ENCODE measurements around the gene SYNE1.
"Not testable (repeated sequence)": the region's sequence is repeated elsewhere in the genome, so short reads cannot be mapped to it uniquely, and the experiment has no call there.

The SYNE1 gene

GRCh38 chr6:152566103-152566875 is 70.9 kb downstream of the SYNE1 start:
- DNase-seq (ENCODE audit: low read depth, low spot score): no peak

GRCh38 chr6:152563177-152563576 is 74.0 kb downstream of the SYNE1 start:
- DNase-seq (ENCODE audit: low read depth, low spot score): no peak

DNA sequence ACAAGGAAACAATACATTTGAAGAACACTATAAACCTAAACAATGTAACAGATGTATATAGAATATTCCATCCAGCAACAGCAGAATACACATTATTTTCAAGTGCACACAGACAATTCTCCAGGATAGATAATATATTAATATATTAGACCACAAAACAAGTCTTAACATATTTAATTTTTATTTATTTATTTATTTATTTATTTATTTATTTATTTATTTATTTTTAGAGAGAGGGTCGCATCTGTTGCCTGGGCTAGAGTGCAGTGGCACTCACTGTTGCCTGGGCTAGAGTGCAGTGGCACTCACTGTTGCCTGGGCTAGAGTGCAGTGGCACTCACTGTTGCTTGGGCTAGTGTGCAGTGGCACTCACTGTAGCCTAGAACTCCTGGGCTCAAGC is 78.4 kb downstream of the SYNE1 start:
- DNase-seq (ENCODE audit: low read depth, low spot score): not testable (repeated sequence)

- DNase-seq (ENCODE audit: low read depth, low spot score): no peak
Observed at GRCh38 chr6:152557502-152557901, 79.7 kb downstream of the SYNE1 start.

DNA sequence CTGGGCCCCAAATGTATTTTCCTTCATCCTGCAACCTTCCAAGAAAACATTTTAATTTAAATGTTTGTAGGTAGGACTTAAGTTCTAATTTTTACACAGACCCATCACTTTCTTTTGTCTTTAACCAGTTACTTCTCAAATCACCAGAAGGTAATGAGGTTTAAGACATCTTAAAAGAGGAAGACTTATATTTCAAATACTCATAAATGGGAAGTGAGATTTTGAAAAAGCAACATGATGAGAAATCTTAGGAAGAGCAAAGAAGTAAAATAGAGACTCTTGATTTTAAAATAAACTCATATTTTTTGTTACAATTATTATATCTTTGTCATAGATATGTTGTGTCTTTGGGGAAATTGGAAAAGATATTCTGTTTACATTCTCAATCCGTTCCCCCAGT is 82.3 kb downstream of the SYNE1 start:
- DNase-seq (ENCODE audit: low read depth, low spot score): no peak

GRCh38 chr6:152552616-152553209 is 84.4 kb downstream of the SYNE1 start:
- peak; percentile 76 for DNase-seq (ENCODE audit: low read depth, low spot score)

GRCh38 chr6:152543519-152543918 is 93.6 kb downstream of the SYNE1 start:
- no peak for DNase-seq (ENCODE audit: low read depth, low spot score)

DNA sequence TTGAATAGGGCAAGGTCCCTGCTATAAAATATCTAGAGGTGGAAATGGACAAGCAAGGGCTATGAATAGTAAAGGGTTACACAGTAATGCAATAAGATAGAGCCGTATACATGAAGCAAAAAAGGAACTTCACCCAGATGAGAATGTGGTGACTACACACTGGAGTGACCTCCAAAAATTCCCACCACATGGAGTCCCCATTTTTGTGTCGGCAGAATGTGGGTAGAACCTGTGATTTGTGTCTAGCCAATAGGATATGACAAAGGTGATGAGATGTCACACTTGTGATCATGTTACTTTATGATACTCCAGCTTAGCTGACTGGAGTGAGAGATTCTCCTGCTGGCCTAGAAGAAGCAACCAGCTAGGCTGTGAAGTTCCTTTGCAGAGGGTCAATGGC is 96.8 kb downstream of the SYNE1 start:
- DNase-seq (ENCODE audit: low read depth, low spot score): no peak

GRCh38 chr6:152534541-152534940 is 102.6 kb downstream of the SYNE1 start:
- DNase-seq (ENCODE audit: low read depth, low spot score): no peak

DNA sequence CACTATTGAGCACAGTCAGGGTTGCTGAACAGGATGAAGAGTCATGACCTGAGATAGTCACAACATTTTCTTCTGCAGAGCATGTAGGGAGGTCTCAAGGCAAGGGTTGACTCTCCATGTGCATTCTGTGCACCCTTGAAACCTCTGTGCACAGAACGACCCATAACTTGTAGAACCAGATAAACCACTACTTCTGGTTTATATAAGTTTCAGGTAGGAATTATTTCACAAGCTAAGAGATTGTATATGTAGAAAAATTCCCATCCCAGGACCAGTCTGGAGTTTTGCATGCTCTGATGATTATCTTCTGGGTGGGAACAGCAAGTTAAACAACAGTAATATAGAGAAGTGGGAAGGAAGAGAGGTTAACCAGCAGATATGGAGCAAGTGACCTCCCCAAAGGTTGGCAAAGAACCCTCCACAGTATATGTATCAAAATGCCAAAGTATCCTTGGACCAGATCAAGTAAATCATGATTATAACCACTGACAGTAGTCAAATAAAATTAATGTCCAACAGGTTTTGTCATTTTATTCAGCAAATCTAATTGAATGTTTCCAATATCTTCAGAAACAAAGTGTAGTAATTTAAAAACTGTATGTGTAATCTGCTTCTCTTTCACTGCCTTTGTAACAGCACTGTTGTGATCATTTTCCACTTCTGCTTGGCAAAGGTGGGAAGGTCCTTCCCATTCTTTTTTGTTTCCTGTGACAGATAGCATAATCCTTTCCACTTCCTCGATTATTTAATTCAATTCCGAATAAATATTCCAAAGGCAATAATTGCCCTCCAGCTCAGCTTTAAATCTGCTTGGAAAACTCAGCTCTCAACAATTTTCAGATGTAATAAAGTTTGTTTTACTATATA is 104.4 kb downstream of the SYNE1 start:
- DNase-seq (ENCODE audit: low read depth, low spot score): no peak

DNA sequence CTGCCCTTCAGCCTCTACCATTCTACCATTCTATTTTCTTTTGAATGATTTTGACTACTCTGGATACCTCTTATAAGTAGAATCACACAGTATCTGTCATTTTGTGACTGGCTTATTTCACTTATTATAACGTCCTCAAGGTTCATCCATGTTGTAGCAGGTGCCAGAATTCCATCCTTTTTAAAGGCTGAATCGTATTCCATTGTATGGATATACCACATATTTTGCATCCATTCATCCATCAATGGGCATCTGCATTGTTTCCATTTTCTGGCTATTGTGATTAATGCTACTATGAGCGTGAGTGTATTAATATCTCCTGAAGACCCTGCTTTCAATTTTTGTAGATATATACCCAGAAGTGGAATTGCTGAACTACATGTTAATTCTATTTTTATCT is 105.5 kb downstream of the SYNE1 start:
- no peak for DNase-seq (ENCODE audit: low read depth, low spot score)

DNA sequence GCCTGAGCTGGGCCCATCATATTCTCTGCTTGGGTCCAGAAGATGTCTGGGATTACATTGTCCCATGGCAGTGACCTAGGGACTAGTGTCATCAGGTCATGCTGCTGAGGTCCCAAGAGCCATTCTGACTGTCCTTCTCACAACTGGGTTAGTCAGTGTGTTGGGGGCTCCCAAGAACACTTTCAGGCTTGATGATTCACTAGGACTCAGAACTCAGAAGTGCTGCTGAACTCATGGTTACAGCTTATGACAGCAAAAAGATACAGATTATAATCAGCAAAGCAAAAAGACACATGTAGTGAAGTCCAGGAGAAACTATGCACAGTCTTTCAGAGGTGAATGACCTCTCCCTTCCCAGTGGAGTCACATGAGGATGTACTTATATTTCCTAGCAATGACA is 107.8 kb downstream of the SYNE1 start:
- no peak for DNase-seq (ENCODE audit: low read depth, low spot score)

GRCh38 chr6:152514120-152514519 is 123.0 kb downstream of the SYNE1 start:
- DNase-seq (ENCODE audit: low read depth, low spot score): not testable (repeated sequence)

GRCh38 chr6:152509916-152510315 is 127.2 kb downstream of the SYNE1 start:
- DNase-seq (ENCODE audit: low read depth, low spot score): no peak

GRCh38 chr6:152508477-152508876 is 128.7 kb downstream of the SYNE1 start:
- DNase-seq (ENCODE audit: low read depth, low spot score): no peak

- DNase-seq (ENCODE audit: low read depth, low spot score): no peak
Observed at GRCh38 chr6:152503546-152503945, 133.6 kb downstream of the SYNE1 start.

DNA sequence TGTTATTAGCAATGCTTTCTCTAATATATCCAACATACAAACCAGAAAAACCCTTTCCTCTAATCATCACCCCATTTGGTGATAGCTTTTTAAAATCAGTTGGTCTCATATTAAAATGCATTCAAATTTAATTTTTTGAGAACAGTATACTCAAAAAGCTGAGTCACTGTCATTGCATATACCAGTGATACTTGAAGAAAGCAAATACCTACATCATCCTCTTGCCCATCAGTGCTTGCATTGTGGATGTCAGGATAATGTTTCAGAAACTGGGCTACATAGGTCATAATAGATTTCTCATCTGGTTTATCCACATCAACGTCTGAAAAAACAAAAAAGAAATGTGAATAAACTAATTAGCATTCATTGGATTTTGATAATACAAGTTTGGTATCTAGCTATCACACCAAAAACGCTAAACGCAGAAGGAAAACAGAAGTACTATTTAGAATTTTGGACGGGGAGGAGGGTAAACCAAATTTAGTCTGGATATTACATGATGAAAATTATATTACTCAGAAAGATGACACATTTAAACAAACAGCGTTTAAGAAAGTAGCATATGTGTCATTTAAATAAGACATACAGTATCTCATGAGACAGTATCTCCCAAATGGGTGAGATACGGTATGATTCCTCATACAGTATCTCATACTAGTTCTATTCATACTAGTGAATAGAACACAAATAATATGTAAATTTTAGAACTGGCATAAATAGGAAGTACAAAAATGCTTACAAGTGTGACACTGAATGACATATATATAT is 134.6 kb downstream of the SYNE1 start:
- no peak for DNase-seq (ENCODE audit: low read depth, low spot score)

DNA sequence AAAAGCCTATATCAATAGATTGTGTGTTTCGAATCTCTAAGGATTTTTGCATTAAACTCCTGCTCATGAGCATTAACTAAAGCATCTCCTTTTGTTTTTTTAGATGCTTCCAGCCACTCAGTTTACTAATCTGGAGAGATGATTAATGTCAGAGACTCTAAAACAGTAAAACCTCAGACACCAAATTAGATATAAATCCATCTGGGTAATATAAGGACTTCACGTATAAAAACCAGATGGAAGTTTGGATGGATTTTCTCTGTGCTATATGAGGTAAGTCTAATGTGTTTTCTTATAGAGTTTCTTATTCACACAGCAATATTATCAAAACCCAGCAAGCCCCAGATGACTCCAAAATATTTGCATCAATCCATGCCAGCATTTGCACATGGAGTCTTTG is 137.2 kb downstream of the SYNE1 start:
- DNase-seq (ENCODE audit: low read depth, low spot score): no peak

DNA sequence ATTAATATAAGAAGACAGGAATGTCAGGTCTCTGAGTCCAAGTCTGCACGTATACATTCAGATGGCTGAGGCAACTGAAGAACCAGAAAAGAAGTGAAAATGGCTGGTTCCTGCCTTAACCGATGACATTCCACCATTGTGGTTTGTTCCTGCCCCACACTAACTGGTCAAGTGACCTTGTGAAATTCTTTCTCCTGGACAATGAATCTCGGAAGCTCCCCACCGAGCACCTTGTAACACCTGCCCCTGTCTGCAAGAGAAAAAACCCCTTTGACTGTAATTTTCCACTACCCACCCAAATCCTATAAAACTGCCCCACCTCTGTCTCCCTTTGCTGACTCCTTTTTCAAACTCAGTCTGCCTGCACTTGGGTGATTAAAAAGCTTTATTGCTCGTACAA is 140.4 kb downstream of the SYNE1 start:
- DNase-seq (ENCODE audit: low read depth, low spot score): peak; percentile 2

- not testable (repeated sequence) for DNase-seq (ENCODE audit: low read depth, low spot score)
Observed at GRCh38 chr6:152495456-152495855, 141.7 kb downstream of the SYNE1 start.

DNA sequence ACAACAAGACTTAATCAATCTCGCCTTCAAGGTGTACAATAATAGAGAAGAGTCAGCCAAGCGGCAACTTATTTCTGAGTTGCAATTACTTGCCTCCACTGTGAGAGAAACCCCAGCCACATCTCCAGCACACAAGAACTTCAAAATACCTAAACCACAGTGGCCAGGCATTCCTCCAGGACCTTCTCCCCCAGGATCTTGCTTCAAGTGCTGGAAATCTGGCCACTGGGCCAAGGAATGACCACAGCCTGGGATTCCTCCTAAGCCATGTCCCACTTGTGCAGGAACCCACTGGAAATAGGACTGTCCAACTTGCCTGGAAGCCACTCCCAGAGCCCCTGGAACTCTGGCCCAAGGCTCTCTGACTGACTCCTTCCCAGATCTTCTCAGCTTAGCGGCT is 144.9 kb downstream of the SYNE1 start:
- not testable (repeated sequence) for DNase-seq (ENCODE audit: low read depth, low spot score)

DNA sequence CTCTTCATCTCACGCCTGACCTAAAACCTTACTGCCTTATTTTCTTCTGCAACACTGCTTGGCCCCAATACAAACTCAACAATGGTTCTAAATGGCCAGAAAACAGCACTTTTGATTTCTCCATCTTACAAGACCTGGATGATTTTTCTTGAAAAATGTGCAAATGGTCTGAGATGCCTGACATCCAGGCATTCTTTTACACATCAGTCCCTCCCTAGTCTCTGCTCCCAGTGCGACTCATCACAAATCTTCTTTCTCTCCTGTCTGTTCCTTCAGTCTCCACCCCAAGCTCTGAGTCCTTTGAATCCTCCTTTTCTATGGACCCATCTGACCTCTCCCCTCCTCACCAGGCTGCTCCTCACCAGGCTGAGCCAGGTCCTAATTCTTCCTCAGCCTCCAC is 145.7 kb downstream of the SYNE1 start:
- DNase-seq (ENCODE audit: low read depth, low spot score): not testable (repeated sequence)

All from ELF-1 (cell line).